GM12872 (cell line): ENCODE measurements around the gene MYOZ3.

Source experiments
- TF ChIP-seq, protein P1 (sequence below): IDR thresholded peaks from 3 replicates; pipeline ENCODE4 v1.5.1; 2011; ENCODE audit warnings: low read depth, mild to moderate bottlenecking, low read length, moderate library complexity; ENCODE audit not compliant: insufficient read depth

Gene MYOZ3

DNA sequence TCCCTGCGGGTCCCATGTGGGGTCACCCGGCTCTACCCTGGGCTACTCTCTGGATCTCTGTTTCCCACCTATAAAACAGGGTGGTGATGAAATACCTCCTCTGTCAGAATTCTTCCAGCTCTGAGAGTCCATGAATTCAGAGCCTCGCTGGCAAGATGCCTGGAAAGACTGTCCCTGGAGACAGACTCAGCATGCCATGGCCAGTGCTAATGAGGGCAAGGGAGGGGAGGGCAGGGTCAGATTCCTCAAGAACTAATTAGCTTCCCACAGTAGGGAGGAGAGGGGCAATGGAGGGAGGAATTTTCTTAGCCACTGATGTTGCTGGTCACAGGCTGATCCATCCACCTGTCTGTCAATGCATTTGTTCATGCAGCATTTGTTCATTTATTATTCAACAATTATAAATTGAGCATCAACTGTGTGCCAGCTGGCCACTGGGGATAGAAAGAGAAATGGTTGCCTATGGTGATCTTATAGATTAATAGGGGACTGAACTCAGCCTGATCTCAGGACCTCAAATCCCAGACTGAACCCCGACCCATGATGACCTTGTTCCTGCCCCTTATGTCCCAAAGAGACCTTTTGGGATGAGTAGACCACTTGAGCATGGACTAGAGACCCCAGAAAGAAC, 15.9 kb upstream of the MYOZ3 start:
- TF ChIP-seq, protein P1, sequence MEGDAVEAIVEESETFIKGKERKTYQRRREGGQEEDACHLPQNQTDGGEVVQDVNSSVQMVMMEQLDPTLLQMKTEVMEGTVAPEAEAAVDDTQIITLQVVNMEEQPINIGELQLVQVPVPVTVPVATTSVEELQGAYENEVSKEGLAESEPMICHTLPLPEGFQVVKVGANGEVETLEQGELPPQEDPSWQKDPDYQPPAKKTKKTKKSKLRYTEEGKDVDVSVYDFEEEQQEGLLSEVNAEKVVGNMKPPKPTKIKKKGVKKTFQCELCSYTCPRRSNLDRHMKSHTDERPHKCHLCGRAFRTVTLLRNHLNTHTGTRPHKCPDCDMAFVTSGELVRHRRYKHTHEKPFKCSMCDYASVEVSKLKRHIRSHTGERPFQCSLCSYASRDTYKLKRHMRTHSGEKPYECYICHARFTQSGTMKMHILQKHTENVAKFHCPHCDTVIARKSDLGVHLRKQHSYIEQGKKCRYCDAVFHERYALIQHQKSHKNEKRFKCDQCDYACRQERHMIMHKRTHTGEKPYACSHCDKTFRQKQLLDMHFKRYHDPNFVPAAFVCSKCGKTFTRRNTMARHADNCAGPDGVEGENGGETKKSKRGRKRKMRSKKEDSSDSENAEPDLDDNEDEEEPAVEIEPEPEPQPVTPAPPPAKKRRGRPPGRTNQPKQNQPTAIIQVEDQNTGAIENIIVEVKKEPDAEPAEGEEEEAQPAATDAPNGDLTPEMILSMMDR, result no peak

DNA sequence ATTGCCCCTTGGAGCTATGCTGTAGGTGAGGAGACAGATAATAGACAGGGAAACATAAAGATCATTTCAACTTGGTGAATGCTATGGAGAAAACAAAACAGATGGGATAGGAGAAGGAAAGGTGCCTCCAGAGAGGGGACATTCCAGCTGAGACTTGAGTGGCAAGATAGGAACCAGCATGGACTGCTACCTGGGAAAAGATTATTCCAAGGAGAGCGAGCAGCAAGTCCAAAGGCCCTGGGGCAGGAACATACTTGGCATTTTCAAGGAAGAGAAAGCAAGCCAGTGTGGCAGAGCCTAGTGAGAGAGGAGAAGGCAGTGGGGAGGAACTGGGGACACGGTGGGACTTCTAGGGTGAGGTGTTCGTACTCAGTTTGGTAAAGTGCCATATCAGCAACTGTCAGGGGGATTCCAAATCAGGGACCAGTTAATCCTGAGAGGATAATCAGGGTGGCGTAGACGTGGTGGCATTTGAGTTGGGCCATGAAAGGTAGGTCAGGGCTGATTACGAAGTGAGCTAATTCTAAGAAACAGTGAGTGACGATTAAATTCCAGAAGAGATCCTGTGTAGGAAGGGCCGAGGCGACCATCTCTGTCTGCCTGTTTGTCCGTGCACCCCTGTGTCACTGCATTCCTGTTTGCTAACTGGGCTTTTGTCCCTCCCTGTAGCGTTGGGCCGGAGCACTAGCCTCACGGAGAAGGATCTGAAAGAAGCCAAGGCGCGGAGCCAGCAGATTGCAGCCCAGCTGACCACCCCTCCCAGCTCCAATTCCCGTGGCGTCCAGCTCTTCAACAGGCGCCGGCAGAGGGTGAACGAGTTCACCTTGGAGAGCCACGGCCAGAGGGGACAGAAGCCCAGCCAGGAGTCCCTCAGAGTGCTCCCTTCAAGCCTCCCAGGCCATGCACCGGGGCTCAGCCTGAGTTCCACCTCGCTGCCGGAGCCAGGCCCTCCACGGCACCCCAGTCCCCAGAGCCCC, 13.5 kb upstream of the MYOZ3 start:
- TF ChIP-seq, protein P1, result no peak

DNA sequence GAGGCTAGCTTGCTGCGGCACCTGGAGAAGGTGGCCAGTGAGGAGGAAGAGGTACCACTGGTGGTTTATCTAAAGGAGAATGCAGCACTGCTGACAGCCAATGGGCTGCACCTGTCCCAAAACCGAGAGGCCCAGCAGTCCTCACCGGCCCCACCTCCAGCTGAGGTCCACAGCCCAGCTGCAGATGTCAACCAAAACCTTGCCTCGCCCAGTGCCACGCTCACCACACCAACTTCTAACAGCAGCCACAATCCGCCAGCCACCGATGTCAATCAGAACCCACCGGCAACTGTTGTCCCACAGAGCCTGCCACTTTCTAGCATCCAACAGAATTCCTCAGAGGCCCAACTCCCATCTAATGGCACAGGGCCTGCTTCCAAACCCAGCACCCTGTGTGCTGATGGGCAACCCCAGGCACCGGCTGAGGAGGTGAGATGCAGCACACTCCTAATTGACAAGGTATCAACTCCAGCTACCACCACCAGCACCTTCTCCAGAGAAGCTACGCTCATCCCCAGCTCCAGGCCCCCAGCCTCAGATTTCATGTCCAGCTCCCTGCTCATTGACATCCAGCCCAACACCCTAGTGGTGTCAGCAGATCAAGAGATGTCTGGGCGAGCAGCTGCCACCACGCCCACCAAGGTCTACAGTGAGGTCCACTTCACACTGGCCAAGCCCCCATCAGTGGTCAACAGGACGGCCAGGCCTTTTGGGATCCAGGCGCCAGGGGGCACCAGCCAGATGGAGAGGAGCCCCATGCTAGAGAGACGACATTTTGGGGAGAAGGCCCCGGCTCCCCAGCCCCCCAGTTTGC, 12.6 kb upstream of the MYOZ3 start:
- TF ChIP-seq, protein P1, result no peak

DNA sequence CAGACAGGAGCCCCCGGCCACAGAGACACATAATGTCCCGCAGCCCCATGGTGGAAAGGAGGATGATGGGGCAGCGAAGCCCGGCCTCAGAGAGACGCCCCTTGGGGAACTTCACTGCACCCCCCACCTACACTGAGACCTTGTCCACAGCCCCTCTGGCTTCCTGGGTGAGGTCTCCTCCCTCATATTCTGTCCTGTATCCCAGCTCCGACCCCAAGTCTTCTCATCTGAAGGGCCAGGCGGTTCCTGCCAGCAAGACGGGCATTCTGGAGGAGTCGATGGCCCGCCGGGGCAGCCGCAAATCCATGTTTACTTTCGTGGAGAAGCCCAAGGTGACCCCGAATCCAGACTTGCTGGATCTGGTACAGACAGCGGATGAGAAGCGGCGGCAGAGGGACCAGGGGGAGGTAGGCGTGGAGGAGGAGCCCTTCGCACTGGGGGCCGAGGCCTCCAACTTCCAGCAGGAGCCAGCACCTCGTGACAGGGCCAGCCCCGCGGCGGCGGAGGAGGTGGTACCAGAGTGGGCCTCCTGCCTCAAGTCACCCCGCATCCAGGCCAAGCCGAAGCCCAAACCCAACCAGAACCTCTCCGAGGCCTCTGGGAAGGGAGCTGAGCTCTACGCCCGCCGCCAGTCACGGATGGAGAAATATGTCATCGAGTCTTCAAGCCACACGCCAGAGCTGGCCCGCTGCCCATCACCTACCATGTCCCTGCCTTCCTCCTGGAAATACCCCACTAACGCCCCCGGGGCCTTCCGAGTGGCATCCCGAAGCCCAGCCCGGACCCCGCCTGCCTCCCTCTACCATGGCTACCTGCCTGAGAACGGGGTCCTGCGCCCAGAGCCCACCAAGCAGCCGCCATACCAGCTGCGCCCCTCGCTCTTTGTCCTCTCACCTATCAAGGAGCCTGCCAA, 11.7 kb upstream of the MYOZ3 start:
- TF ChIP-seq, protein P1, result no peak

DNA sequence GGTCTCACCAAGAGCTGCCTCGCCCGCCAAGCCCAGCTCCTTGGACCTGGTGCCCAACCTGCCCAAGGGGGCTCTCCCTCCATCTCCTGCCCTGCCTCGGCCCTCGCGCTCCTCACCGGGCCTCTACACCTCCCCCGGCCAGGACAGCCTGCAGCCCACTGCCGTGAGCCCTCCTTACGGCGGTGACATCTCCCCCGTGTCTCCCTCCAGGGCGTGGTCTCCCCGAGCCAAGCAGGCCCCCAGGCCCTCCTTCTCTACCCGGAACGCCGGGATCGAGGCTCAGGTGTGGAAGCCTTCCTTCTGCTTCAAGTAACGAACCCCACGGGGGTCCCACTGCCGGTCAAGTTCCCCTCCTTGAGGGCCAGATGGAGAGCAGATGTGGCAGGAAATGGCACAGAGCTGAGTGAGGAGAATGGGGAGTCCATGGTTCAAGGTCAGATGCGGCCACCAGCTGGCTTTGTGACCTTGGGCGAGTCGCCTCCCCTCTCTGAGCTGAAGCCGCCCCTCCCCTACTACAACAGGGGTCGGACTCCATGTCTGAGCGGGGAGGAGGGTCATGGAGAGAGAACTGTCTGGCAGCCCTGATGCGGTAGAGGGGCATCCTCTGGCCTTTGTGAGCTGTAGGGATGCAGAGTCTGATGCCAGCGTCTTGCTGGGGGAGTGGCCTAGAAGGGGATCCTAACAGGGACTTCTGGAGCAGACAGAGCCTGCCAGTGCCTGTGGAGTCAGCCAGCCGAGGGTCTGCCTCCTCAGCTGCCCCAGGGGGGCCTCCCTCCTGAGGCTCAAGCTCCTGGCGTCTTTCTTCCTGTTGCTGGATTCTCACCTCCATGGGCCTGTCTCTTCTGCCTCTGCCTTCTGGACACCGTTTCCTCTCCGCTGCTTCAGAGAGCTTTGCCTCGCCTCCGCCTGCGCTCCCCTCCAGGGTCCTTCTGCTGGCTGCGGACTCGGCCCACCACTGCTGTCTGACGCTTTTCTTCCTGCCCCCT, 10.7 kb upstream of the MYOZ3 start:
- TF ChIP-seq, protein P1, result no peak

DNA sequence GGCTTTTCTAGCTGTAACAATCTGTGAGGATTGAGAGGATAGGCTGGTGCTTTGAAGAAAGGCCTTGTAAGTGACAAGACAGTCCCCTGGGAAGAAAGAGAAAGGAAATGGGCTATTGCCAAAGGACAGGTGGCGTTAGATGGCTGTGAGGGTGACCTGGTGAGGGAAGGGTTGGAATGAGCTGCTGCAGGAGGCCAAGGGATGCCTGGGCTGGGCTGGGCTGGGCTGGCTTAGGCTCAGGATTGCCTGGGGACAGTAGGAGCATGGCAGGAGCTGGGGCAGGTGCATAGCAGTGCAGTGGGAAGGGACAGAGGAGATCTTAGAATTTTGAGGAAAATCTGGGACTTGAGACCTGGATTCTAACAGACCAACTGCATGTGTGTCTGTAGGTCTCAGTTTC, 9.7 kb upstream of the MYOZ3 start:
- TF ChIP-seq, protein P1, result no peak
